Fibroblast of lung (primary cell): ENCODE measurements around the gene ZNF146.

Experiments
- CTCF ChIP-seq, 2 donors: IDR thresholded peaks in 1 of 2; conservative IDR thresholded peaks in 1 of 2; 1 replicate in 1 of 2; 2 replicates in 1 of 2; pipeline ENCODE4 v1.5.1; 2011 to 2012; ENCODE audit warnings: low read length in 2 of 2, control low read depth in 1 of 2, inconsistent platforms in 1 of 2, low read depth in 1 of 2, mild to moderate bottlenecking in 1 of 2
- EZH2 ChIP-seq: IDR thresholded peaks from 2 replicates; pipeline ENCODE4 v1.5.1; 2012; ENCODE audit warnings: low read length, control low read depth, mild to moderate bottlenecking; ENCODE audit errors: missing control alignments

GRCh38 chr19:36256853-36257519 is 42.1 kb downstream of the ZNF146 start:
- TF ChIP-seq CTCF (conservative IDR thresholded peaks at IDR 0.05 in 1 of 2, IDR thresholded peaks at IDR 0.05 in 1 of 2; ENCODE audit: low read depth in 1 of 2, low read length in 2 of 2) (no peak), EZH2 (no peak)
